Glutamatergic neuron (in vitro differentiated cells): Measurements from ENCODE around the gene VSX2. TPM values are rescaled to one million over a fixed set of nuclear protein-coding genes. Genes with fewer than 3 reads are reported as not detected.

Source experiments
- DNase-seq: peaks from one replicate; pipeline ENCODE4 v3.0.0; 2022
- H3K27ac Mint-ChIP-seq: one replicate; pipeline ENCODE4 v1.8.0; 2020; ENCODE audit warnings: mild to moderate bottlenecking, mixed read lengths, inconsistent platforms; ENCODE audit not compliant: unreplicated experiment
- H3K27me3 Mint-ChIP-seq: one replicate; pipeline ENCODE4 v1.8.0; 2020; ENCODE audit warnings: mild to moderate bottlenecking, moderate library complexity, mixed read lengths, inconsistent platforms; ENCODE audit not compliant: unreplicated experiment
- H3K36me3 Mint-ChIP-seq: one replicate; pipeline ENCODE4 v1.8.0; 2020; ENCODE audit warnings: mild to moderate bottlenecking, mixed read lengths, inconsistent platforms; ENCODE audit not compliant: unreplicated experiment
- H3K4me1 Mint-ChIP-seq: one replicate; pipeline ENCODE4 v1.8.0; 2020; ENCODE audit warnings: mild to moderate bottlenecking, low read depth, mixed read lengths, inconsistent platforms; ENCODE audit not compliant: unreplicated experiment
- H3K4me3 Mint-ChIP-seq: one replicate; pipeline ENCODE4 v1.8.0; 2020; ENCODE audit warnings: mild to moderate bottlenecking, mixed read lengths, inconsistent platforms; ENCODE audit not compliant: unreplicated experiment
- H3K9me3 Mint-ChIP-seq: one replicate; pipeline ENCODE4 v1.8.0; 2020; ENCODE audit warnings: mild to moderate bottlenecking, moderate library complexity, mixed read lengths, inconsistent platforms; ENCODE audit not compliant: unreplicated experiment
- long read RNA-seq: library from polyadenylated mRNA; unstranded; transcript quantifications from one replicate; pipeline ENCODE4 v2.0.0, GENCODE V29; 2020; ENCODE audit not compliant: unreplicated experiment
- total RNA-seq: library from RNA; stranded (reverse); fragmentation: NEBNext Ultra II Directional; extraction: Animal tissue kit (Norgen Biotek cat#: 25700); gene quantifications from one replicate; pipeline ENCODE4 v1.2.1, GENCODE V29; 2021; ENCODE audit not compliant: unreplicated experiment
- TF ChIP-seq, protein P1 (sequence below): fragments of 200-600 bp; sonication (generic); IDR thresholded peaks from one replicate; pipeline ENCODE4 v1.5.0; 2021; ENCODE audit not compliant: partially characterized antibody, unreplicated experiment

VSX2 gene
- total RNA-seq: not detected
- long read RNA-seq: 0 reads

DNA sequence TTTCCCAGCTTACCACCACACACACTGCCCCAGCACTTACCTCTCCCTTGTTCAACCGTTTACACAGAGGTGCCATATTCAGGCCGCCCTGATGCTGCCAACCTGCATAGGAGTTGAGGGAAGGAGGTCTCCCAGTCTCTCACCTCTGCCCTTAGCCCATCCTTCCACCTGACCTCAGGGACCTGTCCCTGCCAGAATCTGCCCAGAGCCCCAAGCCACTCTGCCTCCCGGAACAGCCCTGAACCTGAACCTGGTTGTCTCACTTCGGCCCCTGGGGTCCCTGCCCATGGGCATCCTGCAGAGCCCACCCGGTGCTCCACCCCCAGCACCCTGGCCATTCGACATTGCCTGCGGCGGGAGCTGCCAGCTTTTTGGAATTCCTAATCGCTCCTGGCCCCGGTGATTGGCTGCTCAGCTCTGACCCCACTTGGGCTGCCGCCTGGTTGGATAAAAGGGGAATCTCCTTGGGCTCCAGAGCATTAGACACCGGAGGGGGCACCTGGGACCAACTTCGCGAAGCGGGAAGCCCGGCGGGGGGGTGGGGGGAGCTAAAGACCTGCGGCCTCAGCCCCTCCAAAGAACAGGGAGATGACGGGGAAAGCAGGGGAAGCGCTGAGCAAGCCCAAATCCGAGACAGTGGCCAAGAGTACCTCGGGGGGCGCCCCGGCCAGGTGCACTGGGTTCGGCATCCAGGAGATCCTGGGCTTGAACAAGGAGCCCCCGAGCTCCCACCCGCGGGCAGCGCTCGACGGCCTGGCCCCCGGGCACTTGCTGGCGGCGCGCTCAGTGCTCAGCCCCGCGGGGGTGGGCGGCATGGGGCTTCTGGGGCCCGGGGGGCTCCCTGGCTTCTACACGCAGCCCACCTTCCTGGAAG, at the start of gene VSX2:
VSX2 (plus strand) TSS at position 476 of the 874 bp plus-strand sequence; CDS start at position 589, 113 bp downstream.
- no peak for DNase-seq
- Mint-ChIP-seq H3K4me3 (no peak within 1 kb of the TSS), H3K9me3 (peaks cover 10% of the 10 kb centered on the region), H3K27ac (no peak within 1 kb of the TSS), H3K36me3 (no peaks in the 10 kb centered on the region), H3K4me1 (no peaks in the 10 kb centered on the region), H3K27me3 (peaks cover 39% of the 10 kb centered on the region)
- TF ChIP-seq, protein P1, sequence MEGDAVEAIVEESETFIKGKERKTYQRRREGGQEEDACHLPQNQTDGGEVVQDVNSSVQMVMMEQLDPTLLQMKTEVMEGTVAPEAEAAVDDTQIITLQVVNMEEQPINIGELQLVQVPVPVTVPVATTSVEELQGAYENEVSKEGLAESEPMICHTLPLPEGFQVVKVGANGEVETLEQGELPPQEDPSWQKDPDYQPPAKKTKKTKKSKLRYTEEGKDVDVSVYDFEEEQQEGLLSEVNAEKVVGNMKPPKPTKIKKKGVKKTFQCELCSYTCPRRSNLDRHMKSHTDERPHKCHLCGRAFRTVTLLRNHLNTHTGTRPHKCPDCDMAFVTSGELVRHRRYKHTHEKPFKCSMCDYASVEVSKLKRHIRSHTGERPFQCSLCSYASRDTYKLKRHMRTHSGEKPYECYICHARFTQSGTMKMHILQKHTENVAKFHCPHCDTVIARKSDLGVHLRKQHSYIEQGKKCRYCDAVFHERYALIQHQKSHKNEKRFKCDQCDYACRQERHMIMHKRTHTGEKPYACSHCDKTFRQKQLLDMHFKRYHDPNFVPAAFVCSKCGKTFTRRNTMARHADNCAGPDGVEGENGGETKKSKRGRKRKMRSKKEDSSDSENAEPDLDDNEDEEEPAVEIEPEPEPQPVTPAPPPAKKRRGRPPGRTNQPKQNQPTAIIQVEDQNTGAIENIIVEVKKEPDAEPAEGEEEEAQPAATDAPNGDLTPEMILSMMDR: no peak

- H3K36me3 Mint-ChIP-seq: no peaks in the 10 kb centered on the region
- no peak overlapping the region for H3K27ac Mint-ChIP-seq
- no peaks in the 10 kb centered on the region for H3K9me3 Mint-ChIP-seq
- H3K4me3 Mint-ChIP-seq: no peak overlapping the region
- H3K27me3 Mint-ChIP-seq: no peaks in the 10 kb centered on the region
- H3K4me1 Mint-ChIP-seq: peaks cover 4% of the 10 kb centered on the region
- no peak for DNase-seq
- TF ChIP-seq, protein P1: no peak
Measured at GRCh38 chr14:74190927-74191575, 48.2 kb upstream of the VSX2 start.

- Mint-ChIP-seq H3K27me3 (peaks cover 2% of the 10 kb centered on the region), H3K36me3 (peaks cover 6% of the 10 kb centered on the region), H3K27ac (no peak overlapping the region), H3K9me3 (no peaks in the 10 kb centered on the region), H3K4me1 (peaks cover 4% of the 10 kb centered on the region), H3K4me3 (no peak overlapping the region)
- no peak for DNase-seq
- TF ChIP-seq, protein P1: no peak
Measured at GRCh38 chr14:74194506-74195274, 44.6 kb upstream of the VSX2 start.

DNA sequence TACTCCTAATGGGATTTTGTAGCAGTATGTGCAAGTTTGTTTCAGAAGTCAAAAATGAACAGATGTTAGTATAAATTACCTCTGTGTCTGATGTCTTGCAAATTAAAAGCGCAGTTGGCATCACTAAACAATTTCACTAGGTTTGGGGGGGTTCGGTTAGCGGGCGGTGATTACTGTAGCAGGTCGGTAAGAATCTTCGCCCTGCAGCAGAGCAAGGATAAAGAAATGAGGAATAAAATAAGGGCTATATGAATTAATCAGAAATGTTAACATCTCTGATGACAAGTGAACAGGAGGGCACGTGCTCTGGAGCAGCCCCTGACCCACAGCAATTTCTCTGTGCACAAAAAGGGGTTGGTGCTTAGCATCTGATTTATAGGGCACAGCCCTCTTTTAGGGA, 43.6 kb upstream of the VSX2 start:
- Mint-ChIP-seq H3K9me3 (no peaks in the 10 kb centered on the region), H3K36me3 (peaks cover 6% of the 10 kb centered on the region), H3K4me1 (peaks cover 4% of the 10 kb centered on the region), H3K27ac (no peak overlapping the region), H3K4me3 (no peak overlapping the region), H3K27me3 (peaks cover 2% of the 10 kb centered on the region)
- TF ChIP-seq, protein P1: no peak
- DNase-seq: no peak
